ENCODE data around the gene CCDC34. TPM values are rescaled to one million over a fixed set of nuclear protein-coding genes. Genes with fewer than 3 reads are reported as not detected.

Gene CCDC34
- total and polyA plus RNA-seq, 2 experiments from 2014 or later: 10.1 to 56.0 TPM

Other genes starting within 250 kb of the CCDC34 start
- 91.7 and 99.6 TPM in 2 replicates for gene LGR4, start 109.6 kb upstream of the CCDC34 start, total RNA-seq (2014; rRNA removed; shearing (Covaris generic))
- gene LGR4, start 109.6 kb upstream of the CCDC34 start, polyA plus RNA-seq (2016; fragmentation: Nextera tagmentation; extraction: Ambion mirVana): 21.2 and 22.6 TPM in 2 replicates
- gene LIN7C, start 143.6 kb upstream of the CCDC34 start, total RNA-seq (2014; rRNA removed; shearing (Covaris generic)): 61.0 and 65.6 TPM in 2 replicates
- gene LIN7C, start 143.6 kb upstream of the CCDC34 start, polyA plus RNA-seq (2016; fragmentation: Nextera tagmentation; extraction: Ambion mirVana): 18.3 and 22.5 TPM in 2 replicates

All from GM23338 (cell line).